A204.1 (cell line): ENCODE data around the gene CXorf58.
"Not testable (repeated sequence)": the region's sequence is repeated elsewhere in the genome, so short reads cannot be mapped to it uniquely, and the experiment has no call there.

ENCODE experiments used
- FAIRE-seq: peaks from 2 replicates; lab custom pipeline; 2012; peaks lifted over from hg19 to GRCh38; lab: Jason Lieb, UNC

CXorf58 gene

GRCh38 chrX:23907498-23908218 lies at the start of gene CXorf58, which contains the start of gene APOO:
Gene CXorf58 (plus strand): TSS chrX:23908006. CDS start chrX:23910303, 2,297 bp downstream.
Gene APOO (minus strand): TSS chrX:23907938. CDS start chrX:23907702, 236 bp downstream.
- FAIRE-seq = peak; percentile 97

GRCh38 chrX:23859238-23859637 lies 48.6 kb upstream of the CXorf58 start:
- FAIRE-seq = not testable (repeated sequence)

- FAIRE-seq = no peak
These were observed 46.5 kb upstream of the CXorf58 start for GRCh38 chrX:23861215-23861896.

GRCh38 chrX:23861952-23862351 lies 45.9 kb upstream of the CXorf58 start:
- FAIRE-seq = not testable (repeated sequence)

GRCh38 chrX:23864742-23865326 lies 43.0 kb upstream of the CXorf58 start:
- no peak for FAIRE-seq

- FAIRE-seq = no peak
These were observed 37.8 kb upstream of the CXorf58 start for GRCh38 chrX:23870041-23870440.

- FAIRE-seq = no peak
These were observed 35.8 kb upstream of the CXorf58 start for GRCh38 chrX:23871905-23872546.

- no peak for FAIRE-seq
These were observed 28.3 kb upstream of the CXorf58 start for GRCh38 chrX:23879380-23880090.

- FAIRE-seq = peak; percentile 57
These were observed 24.0 kb upstream of the CXorf58 start for GRCh38 chrX:23883737-23884354.

- no peak for FAIRE-seq
These were observed 23.3 kb upstream of the CXorf58 start for GRCh38 chrX:23884427-23885024.

GRCh38 chrX:23885803-23886202 lies 22.0 kb upstream of the CXorf58 start:
- FAIRE-seq = no peak

- FAIRE-seq = no peak
These were observed 20.4 kb upstream of the CXorf58 start for GRCh38 chrX:23887451-23887850.

GRCh38 chrX:23887918-23888317 lies 19.9 kb upstream of the CXorf58 start:
- no peak for FAIRE-seq

- FAIRE-seq = no peak
These were observed 18.8 kb upstream of the CXorf58 start for GRCh38 chrX:23888887-23889501.

GRCh38 chrX:23890933-23891332 lies 16.9 kb upstream of the CXorf58 start:
- no peak for FAIRE-seq

GRCh38 chrX:23894993-23895392 lies 12.8 kb upstream of the CXorf58 start:
- FAIRE-seq = not testable (repeated sequence)

- FAIRE-seq = not testable (repeated sequence)
These were observed 11.3 kb upstream of the CXorf58 start for GRCh38 chrX:23896539-23896938.

GRCh38 chrX:23896981-23897380 lies 10.8 kb upstream of the CXorf58 start:
- no peak for FAIRE-seq

GRCh38 chrX:23898412-23898959 lies 9.3 kb upstream of the CXorf58 start:
- FAIRE-seq = no peak

- FAIRE-seq = no peak
These were observed 7.5 kb upstream of the CXorf58 start for GRCh38 chrX:23900220-23900797.
